Measurements from ENCODE around the gene HHEX. TPM values are rescaled to one million over a fixed set of nuclear protein-coding genes. Genes with fewer than 3 reads are reported as not detected.

Gene HHEX
- total RNA-seq, 1 experiment from 2014 or later: 91.5 TPM

GRCh38 chr10:92714152-92714845 is 24.5 kb downstream of the HHEX start:
- Mint-ChIP-seq H3K27me3 (ENCODE audit: unreplicated experiment) (no peaks in the 10 kb centered on the region), H3K4me1 (ENCODE audit: low read depth, unreplicated experiment) (no peaks in the 10 kb centered on the region), H3K27ac (ENCODE audit: unreplicated experiment) (no peak overlapping the region), H3K4me3 (ENCODE audit: low read depth, unreplicated experiment) (no peak overlapping the region), H3K9me3 (ENCODE audit: low read depth, unreplicated experiment) (no peaks in the 10 kb centered on the region), H3K36me3 (ENCODE audit: insufficient read depth, unreplicated experiment) (no peaks in the 10 kb centered on the region)
- intact Hi-C loops (cut with micrococcal nuclease; ENCODE audit: unreplicated experiment): no loop called here
- CTCF ChIA-PET: no interaction called here
- BruUV-seq (replicated peaks): no TSS peak
- TF ChIP-seq CTCF (IDR thresholded peaks at IDR 0.05; ENCODE audit: unreplicated experiment): no peak
- no peak for DNase-seq

GRCh38 chr10:92714872-92715271 is 25.1 kb downstream of the HHEX start:
- CTCF ChIA-PET: no interaction called here
- no peaks in the 10 kb centered on the region for H3K4me1 Mint-ChIP-seq (ENCODE audit: low read depth, unreplicated experiment)
- TF ChIP-seq CTCF (IDR thresholded peaks at IDR 0.05; ENCODE audit: unreplicated experiment): no peak
- no peaks in the 10 kb centered on the region for H3K9me3 Mint-ChIP-seq (ENCODE audit: low read depth, unreplicated experiment)
- no peaks in the 10 kb centered on the region for H3K27me3 Mint-ChIP-seq (ENCODE audit: unreplicated experiment)
- no peaks in the 10 kb centered on the region for H3K36me3 Mint-ChIP-seq (ENCODE audit: insufficient read depth, unreplicated experiment)
- intact Hi-C loops (cut with micrococcal nuclease; ENCODE audit: unreplicated experiment): no loop called here
- BruUV-seq (replicated peaks): no TSS peak
- H3K4me3 Mint-ChIP-seq (ENCODE audit: low read depth, unreplicated experiment): no peak overlapping the region
- no peak for DNase-seq
- no peak overlapping the region for H3K27ac Mint-ChIP-seq (ENCODE audit: unreplicated experiment)

GRCh38 chr10:92719991-92720830 is 30.5 kb downstream of the HHEX start:
- H3K27me3 Mint-ChIP-seq (ENCODE audit: unreplicated experiment): no peaks in the 10 kb centered on the region
- H3K4me3 Mint-ChIP-seq (ENCODE audit: low read depth, unreplicated experiment): no peak overlapping the region
- no peaks in the 10 kb centered on the region for H3K4me1 Mint-ChIP-seq (ENCODE audit: low read depth, unreplicated experiment)
- no TSS peak for BruUV-seq (replicated peaks)
- H3K27ac Mint-ChIP-seq (ENCODE audit: unreplicated experiment): no peak overlapping the region
- intact Hi-C loops (cut with micrococcal nuclease; ENCODE audit: unreplicated experiment): no loop called here
- no peaks in the 10 kb centered on the region for H3K9me3 Mint-ChIP-seq (ENCODE audit: low read depth, unreplicated experiment)
- no peak for DNase-seq
- no peak for TF ChIP-seq CTCF (IDR thresholded peaks at IDR 0.05; ENCODE audit: unreplicated experiment)
- CTCF ChIA-PET: no interaction called here
- no peaks in the 10 kb centered on the region for H3K36me3 Mint-ChIP-seq (ENCODE audit: insufficient read depth, unreplicated experiment)

- Mint-ChIP-seq H3K27me3 (ENCODE audit: unreplicated experiment) (no peaks in the 10 kb centered on the region), H3K4me3 (ENCODE audit: low read depth, unreplicated experiment) (no peak overlapping the region), H3K36me3 (ENCODE audit: insufficient read depth, unreplicated experiment) (no peaks in the 10 kb centered on the region), H3K4me1 (ENCODE audit: low read depth, unreplicated experiment) (no peaks in the 10 kb centered on the region), H3K27ac (ENCODE audit: unreplicated experiment) (no peak overlapping the region), H3K9me3 (ENCODE audit: low read depth, unreplicated experiment) (no peaks in the 10 kb centered on the region)
- CTCF ChIA-PET: no interaction called here
- intact Hi-C loops (cut with micrococcal nuclease; ENCODE audit: unreplicated experiment): no loop called here
- BruUV-seq (replicated peaks): no TSS peak
- TF ChIP-seq CTCF (IDR thresholded peaks at IDR 0.05; ENCODE audit: unreplicated experiment): no peak
- DNase-seq: no peak
These were observed 31.0 kb downstream of the HHEX start for GRCh38 chr10:92720831-92721165.

Measured in Calu3 (cell line).